HT1080 (cell line): ENCODE results near the gene PRAMEF18. TPM values are rescaled to one million over a fixed set of nuclear protein-coding genes. Genes with fewer than 3 reads are reported as not detected.
"Not testable (repeated sequence)": the region's sequence is repeated elsewhere in the genome, so short reads cannot be mapped to it uniquely, and the experiment has no call there.

Experiments used
- DNase-seq: peaks from one replicate; pipeline ENCODE4 v3.0.0-alpha.2; 2015; ENCODE audit warnings: low read depth
- polyA plus RNA-seq, 2 experiments: library from polyadenylated mRNA; depleted of rRNA; stranded (reverse); fragments of >200 nt; gene quantifications; 2 replicates each; pipeline ENCODE4 v1.2.3, GENCODE V29; 2015
- total RNA-seq: library from RNA; depleted of rRNA; stranded (reverse); fragments of >200 nt; shearing (Covaris generic); gene quantifications from 2 replicates; pipeline ENCODE4 v1.2.3, GENCODE V29; 2014; rRNA removed

Gene PRAMEF18, protein sequence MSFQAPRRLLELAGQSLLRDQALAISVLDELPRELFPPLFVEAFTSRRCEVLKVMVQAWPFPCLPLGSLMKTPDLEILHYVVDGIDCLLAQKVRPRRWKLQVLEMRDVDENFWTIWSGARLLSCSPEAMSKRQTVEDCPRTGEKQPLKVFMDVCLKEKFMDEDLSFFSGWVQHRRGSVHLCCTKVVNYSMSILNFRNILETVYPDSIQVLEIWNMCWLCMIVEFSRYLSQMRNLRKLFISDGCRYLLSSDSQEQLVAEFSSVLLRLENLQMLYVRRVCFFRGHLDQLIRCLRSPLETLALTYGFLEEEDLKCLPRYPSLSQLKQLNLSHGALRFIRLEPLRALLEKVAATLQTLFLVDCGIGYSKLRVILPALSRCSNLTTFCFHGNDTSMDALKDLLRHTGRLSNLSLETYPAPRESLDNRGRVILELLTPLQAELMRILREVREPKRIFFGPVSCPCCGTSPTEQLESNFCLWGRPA
- total RNA-seq: not detected in 2 replicates
- polyA plus RNA-seq (2015; cell fraction: cytosol; rRNA removed): not detected in 2 replicates
- polyA plus RNA-seq (2015; cell fraction: nucleus; rRNA removed): not detected in 2 replicates

DNA sequence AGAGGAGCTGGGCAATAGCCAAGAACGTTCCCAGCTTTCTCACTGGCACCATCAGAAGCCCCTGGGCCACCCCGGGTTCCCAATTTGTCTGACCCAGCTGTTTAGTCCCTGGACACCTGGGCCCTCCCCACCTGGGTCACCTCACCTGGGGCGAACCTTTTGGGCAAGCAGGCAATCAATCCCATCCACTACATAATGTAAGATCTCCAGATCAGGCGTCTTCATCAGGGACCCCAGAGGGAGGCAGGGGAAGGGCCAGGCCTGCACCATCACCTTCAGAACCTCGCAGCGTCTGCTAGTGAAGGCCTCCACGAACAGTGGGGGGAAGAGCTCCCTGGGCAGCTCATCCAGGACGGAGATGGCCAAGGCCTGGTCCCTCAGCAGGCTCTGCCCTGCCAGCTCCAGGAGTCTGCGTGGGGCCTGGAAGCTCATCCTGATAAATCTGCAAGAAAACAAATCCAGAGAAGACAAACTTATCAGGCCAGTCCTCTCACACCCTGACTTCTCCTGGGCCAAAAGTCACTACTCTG is at the start of gene PRAMEF18:
Gene PRAMEF18, minus strand, starts transcription at position 480 of the 530 bp plus-strand sequence. Its CDS starts 48 bp downstream, at position 432.
- not testable (repeated sequence) for DNase-seq

DNA sequence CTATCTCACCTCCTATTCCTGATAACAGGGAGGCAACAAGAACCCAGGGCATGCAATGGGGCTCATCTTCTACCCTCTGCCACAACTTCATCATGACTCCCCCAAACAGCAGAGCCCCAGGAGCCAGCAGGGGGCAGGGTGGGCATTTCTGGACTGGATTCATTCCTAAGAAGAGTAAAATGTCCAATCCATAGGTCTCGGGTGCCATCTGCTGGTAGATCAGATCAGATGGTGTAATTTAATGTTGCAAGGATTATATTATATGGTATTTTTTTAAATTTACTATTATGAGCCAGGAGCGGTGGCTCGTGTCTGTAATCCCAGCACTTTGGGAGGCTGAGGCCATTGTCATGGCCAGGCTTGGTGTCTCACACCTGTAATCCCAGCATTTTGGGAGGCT is 39.2 kb upstream of the PRAMEF18 start:
- not testable (repeated sequence) for DNase-seq

DNA sequence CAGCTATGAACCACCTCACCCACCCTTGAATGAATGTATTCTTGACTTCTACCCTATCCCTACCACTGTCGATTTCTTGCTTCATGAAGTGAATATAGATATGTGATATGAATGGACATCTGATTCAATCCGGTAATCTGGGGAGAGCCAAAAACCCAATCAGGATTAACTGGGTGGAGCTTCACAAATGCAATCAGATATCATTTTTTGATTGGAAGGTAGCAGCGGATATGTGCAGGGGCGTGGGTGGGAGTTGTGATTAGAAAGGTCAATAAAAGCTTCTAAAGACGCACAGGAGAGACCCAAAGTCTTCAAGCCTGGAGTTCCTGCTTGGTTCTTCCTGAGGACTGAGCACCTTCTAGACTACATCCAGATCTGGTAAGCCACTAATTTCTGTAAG is 27.9 kb upstream of the PRAMEF18 start, which contains the start of gene PRAMEF5:
Gene PRAMEF5, plus strand, starts transcription at position 301 of the 400 bp plus-strand sequence. CDS start 5,071 bp downstream, outside the sequence.
- not testable (repeated sequence) for DNase-seq

DNA sequence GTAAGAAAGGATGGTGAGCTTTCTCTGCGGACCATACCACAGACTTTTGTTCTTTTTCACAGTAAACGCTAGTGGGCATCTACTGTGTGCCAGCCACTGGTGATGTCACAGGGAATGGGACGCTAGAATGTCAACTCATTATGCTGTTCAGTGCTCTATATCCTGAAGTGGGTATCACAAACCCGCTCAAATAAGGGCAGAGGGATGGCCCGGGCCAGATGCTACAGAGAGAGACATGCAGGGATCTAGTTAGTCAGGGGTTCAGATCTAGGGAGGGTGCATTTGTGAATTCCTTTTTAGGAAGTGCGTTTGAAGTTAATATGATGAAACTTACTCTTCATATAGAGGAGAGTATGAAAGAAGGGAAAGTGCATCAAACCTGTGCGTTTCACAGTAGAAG is 21.2 kb upstream of the PRAMEF18 start:
- DNase-seq: not testable (repeated sequence)

DNA sequence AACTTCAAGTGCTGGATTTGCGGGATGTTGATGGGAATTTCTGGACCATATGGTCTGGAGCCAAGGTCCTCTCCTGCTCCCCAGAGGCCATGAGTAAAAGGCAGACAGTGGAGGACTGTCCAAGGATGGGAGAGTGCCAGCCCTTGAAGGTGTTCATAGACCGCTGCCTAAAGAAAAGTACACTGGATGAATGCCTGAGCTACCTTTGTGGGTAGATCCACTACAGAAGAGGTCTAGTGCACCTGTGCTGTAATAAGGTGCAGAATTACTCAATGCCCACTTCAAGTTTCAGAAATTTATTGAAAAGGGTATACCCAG is 20.6 kb upstream of the PRAMEF18 start:
- not testable (repeated sequence) for DNase-seq

DNA sequence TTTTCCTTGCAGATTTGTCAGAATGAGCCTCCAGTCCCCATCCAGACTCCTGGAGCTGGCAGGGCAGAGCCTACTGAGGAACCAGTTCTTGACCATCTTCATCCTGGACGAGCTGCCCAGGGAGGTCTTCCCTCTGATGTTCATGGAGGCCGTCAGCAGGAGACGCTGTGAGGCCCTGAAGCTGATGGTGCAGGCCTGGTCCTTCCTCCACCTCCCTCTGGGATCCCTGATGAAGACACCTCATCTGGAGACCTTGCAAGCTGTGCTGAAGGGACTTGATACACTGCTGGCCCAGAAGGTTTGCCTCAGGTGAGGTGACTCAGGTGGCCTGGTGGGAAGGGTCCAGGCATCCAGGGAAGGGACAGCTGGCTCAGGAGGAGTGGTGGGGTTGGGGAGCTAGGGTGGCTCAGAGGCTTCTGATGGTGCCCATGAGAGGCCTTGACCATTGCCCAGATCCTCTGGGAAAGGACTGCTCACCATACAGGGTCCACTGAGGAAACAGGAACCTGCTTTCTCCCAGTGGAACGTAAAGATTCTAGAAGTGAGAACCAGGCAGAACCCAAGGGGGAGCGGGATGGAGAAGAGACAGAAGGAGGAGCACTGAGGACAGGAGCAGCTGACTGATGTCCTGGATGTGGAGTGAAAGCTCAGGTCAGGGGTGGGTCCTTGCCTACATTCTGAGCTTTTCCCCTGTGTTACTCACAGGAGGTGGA is 20.0 kb upstream of the PRAMEF18 start:
- DNase-seq: not testable (repeated sequence)

DNA sequence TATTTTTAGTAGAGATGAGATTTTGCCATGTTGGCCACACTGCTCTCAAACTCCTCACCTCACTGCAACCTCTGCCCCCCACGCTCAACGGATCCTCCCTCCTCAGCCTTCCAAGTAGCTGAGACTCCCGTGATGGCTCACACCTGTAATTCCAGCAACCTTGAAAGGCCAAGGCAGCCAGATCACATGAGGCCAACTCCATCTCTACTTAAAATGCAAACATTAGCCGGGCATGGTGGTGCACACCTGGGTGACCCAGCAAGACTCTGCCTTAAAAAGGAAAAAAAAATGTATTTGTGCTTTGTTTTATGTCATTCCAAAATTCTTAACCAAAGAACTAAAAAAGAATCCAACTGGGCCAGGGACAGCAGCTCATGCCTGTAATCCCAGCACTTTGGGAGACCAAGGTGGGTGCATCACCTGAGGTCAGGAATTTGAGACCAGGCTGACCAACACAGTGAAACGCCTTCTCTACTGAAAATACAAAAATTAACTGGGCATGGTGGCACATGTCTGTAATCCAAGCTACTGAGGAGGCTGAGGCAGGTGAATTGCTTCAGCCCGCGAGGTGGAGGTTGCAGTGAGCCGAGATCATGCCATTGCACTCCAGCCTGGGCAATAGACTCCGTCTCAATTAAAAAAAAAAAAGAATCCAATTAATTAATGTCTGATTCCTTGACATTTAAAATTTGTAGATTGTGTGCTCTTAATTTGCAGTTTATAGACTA is 17.7 kb upstream of the PRAMEF18 start:
- not testable (repeated sequence) for DNase-seq

DNA sequence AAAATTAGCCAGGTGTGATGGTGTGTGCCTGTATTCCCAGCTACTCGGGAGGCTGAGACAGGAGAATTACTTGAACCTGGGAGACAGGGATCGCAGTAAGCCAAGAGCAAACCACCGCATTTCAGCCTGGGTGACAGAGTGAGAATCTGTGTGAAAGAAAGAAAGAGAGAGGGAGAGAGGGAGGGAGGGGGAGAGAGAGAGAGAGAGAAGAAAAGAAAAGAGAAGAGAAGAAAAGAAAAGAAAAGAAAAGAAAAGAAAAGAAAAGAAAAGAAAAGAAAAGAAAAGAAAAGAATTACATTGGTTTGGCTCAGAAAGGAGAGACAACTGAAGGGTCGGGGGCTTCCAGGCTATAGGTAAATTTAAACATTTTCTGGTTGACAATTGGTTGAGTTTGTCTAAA is 13.7 kb upstream of the PRAMEF18 start:
- DNase-seq: not testable (repeated sequence)

DNA sequence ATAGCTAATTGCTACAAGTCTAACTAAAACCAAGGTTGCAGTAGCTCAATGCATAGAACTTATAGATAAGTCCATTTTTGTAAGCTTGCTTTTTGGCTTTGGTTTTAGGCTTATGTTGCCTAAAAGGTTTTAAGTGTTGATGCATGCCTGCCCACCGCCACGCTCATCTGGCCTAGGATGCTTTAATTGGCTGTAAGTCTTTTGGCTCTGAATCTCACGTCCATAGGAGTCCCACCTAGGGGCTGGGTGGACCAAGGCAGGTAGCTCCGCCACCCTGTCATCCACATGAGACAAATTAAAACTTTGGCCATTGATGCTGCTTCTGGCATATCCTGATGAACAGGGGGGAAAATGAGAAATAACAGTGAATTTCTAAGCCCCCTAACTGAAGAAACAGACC is 11.6 kb upstream of the PRAMEF18 start:
- DNase-seq: not testable (repeated sequence)

DNA sequence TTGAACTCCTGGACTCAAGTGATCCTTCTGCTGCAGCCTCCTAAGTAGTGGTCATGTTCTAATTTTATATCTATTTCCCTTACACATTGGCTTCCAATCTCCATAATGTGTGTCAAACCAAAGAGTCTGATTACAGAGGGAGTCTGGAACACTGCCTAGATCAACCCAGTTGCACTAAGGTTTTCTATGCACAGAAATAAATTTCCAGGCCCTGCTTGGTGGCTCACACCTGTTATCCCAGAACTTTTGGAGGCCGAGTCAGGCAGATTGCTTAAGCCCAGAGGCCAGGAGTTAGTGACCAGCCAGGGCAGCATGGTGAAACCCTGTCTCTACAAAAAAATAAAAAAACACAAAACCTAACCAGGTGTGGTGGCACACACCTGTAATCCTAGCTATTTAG is 8.1 kb upstream of the PRAMEF18 start:
- not testable (repeated sequence) for DNase-seq

DNA sequence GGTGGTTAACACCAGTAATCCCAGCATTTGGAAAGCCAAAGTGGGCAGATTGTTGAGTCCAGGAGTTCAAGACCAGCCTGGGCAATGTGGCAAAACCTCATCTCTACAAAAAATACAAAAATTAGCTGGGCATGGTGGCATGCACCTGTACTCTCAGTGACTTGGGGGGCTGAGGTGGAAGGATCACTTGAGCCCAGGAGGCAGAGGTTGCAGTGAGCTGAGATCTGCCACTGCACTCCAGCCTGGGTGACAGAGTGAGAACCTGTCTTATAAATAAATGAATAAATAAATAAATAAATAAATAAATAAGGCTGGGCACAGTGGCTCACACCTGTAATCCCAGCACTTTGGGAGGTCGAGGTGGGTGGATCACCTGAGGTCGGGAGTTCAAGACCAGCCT is 6.1 kb upstream of the PRAMEF18 start:
- not testable (repeated sequence) for DNase-seq

DNA sequence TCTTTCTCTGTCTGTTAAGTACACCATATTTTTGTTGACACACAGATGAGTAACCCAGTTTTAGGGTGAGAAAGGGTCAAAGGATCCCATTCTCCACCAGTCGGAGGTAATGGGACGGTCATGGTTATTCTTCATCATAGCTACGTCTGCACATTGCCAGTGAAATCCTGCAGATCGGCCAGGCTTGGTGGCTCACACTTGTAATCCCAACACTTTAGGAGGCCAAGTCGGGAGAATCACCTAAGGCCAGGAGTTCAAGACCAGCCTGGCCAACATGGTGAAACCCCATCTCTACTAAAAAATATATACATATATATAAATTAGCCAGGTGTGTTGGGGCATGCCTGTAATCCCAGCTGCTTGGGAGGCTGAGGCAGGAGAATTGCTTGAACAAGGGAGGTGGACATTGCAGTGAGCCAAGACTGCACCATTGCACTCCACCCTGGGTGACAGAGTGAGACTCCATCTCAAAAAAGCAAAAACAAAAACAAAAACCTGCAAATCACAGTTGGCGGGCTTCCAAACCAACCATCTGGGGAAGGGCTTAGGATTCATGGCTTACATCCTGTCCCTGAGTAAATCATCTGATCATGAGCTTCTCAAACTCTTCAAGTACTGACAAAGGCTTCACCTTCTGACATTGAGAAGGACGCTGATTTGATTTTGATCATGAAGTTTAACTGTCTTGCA is 5.3 kb upstream of the PRAMEF18 start:
- DNase-seq: not testable (repeated sequence)

DNA sequence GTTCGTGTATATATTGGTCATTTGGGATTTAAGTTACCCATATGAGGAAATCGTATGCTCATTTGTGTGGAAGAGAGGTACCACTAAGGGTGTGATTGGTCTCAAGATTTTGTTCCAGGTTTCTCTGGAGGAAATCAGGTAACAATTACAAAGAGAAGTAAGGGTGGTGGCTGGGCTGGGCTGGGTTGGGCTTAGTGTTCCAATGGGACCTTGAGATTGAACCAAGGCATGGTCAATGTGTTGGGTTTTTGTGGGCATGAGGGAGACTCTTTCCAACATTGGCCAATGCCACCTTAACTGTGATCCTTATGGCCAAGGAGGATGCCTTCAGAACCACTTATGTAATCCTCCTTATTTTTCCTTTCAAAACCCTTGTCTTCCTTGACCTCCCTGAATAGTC is 4.6 kb upstream of the PRAMEF18 start:
- DNase-seq: not testable (repeated sequence)

DNA sequence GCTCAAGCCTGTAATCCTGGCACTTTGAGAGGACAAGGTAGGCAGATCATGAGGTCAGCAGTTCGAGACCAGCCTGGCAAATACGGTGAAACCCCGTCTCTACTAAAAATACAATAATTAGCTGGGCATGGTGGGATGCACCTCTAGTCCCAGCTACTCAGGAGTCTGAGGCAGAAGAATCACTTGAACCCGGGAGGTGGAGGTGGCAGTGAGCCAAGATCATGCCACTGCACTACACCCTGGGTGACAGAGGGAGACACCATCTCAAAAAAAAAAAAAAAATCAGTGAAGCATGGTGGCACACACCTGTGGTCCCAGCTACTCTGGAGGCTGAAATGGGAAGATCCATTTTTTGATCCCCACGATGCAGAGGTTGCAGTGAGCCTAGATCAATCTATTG is 4.1 kb upstream of the PRAMEF18 start:
- not testable (repeated sequence) for DNase-seq

DNA sequence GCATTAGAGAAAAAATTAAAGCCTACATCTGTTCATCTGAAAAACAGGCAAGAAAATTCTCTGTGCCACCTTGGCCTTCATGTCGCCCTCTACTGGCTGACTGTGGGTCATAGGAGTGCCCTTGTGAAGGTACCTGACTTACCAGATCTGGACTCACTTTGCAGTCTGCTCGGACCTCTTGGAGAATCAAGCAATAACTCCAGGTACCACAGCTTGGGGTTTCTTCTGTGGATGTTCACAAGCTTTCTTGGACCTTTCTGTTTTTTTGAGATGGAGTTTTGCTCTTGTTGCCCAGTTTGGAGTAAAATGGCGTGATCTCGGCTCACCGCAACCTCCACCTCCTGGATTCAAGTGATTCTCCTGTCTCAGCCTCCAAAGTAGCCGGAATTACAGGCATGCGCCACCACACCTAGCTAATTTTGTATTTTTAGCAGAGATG is 2.4 kb upstream of the PRAMEF18 start:
- no peak for DNase-seq

DNA sequence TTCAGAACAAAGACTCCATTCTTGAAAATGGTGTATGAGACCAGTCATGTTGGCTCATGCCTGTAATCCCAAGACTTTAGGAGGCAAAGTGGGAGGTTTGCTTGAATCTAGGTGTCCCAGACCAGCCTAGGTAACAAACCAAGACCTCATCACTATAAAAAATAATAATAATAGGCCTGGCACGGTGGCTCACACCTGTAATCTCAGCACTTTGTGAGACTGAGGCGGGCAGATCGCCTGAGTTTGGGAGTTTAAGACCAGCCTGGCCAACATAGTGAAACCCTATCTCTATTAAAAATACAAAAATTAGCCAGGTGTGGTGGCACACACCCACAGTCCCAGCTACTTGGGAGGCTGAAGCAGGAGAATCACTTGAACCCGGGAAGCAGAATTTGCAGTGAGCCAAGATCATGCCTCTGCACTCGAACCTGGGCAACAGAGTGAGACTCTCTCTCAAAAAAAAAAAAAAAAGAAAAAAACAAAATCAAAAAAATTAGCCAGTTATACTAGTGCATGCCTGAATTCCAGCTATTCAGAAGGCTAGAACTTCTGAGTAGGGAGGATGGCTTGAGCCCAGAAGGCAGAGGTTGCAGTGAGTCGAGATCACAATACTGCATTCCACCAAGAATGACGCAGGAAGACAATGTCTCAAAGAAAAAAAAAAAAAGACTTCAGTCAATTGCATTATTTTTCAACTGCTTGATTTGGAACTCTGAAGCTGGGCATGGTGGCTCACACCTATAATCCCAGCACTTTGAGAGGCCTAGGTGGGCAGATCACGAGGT is 1.5 kb upstream of the PRAMEF18 start:
- not testable (repeated sequence) for DNase-seq

DNA sequence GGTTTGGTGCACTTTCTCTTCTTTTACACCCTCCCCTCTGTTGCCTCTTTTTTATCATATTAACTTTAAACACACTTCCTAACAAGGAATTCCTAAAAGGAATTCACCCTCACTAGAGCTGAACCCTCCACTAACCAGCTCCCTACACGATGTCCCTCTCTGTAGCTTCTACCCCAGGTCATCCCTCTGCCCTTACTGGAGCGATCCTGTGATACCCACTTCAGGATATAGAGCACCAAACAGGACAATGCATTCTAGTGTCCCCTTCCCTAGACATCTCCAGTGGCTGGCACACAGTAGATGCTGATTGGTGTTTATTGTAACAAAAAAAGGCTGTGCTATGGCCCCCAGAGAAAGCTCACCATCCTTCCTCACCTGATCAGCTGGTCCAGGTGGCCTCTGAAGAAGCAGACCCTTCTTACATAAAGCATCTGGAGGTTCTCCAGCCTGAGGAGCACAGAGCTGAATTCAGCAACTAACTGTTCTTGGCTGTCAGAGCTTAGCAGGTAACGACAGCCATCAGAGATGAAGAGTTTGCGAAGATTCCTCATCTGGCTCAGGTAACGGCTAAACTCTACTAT is 1.4 kb downstream of the PRAMEF18 start:
- DNase-seq: no peak

DNA sequence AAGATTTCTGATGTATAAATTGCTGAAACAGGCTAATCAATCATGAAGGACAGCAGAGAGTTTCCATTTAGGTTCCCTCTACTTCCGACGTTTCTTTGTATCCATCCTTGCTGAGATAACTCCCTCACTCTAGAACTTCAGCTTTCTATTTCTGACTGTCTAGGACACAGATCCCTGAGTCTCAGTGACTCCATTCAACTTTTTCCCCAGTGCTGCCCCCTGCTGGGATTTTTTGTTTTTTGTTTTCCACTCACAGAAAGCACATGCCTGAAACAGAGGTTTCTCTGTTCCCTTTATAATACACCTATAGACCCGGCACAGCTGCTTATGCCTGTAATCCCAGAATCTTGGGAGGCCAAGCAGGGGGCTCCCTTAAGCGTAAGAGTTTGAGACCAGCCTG is 3.2 kb downstream of the PRAMEF18 start:
- DNase-seq: not testable (repeated sequence)

DNA sequence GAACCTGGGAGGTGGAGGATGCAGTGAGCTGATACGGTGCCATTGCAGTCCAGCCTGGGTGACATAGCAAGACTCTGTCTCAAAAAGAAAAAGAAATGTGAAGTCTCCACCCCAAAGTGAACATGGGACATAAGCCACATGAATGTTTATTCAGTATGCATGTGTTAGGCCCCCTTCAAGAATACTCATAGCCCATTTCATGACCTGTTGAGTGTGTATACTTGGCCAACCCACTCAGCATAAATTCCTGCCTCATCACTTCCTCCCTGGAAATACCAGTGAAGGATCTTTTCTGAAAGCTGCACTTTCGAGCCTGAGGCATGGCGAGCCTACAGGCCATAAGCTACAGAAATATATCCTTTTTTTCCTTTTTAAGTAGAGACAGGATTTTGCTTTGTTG is 6.8 kb downstream of the PRAMEF18 start:
- not testable (repeated sequence) for DNase-seq
